Embryonic facial prominence (tissue), 1 donor: ENCODE results near the gene TMC7.
"Not testable (repeated sequence)": the region's sequence is repeated elsewhere in the genome, so short reads cannot be mapped to it uniquely, and the experiment has no call there.

Source experiments
- DNase-seq: peaks from one replicate; pipeline ENCODE4 v3.0.0-alpha.2; 2016; ENCODE audit errors: extremely low spot score

The TMC7 gene

DNA sequence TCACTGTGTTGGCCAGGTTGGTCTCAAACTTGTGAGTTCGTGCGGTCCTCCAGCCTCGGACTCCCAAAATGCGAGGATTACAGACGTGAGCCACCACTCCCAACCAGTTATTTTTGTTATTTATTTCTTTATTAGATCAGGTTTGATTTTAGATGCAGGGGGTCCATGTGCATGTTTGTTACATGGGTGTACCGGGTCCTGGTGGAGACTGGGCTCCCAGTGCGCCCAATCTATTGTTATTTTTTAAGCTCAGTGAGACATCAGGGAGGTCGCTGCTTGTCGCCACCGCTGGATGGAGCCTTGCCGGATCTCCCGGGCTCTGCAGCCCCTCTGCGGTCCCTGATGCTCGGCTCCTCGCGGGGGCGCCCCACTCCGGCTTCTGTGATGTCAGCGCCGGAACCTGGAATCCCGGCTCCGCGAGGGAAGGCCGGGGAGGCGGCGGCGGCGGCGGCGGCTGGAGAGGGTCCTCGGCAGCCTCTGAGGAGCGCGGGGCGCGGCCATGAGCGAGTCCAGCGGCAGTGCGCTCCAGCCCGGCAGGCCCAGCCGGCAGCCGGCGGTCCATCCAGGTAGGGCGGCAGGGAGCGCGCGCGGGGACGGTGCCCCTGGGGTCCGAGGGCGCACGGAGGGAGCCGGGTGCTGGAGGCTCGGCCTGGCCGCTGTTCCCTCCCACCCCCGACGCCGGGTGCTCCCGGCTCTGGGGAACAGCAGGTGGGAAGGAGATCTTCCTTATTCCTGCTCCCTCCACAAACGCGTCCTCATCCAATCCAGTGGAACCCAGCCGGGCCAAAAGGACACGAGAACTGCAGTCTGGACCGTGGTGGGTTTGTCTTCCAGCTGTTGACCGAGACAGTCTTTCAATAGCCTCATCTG is at the start of gene TMC7:
TSS of gene TMC7 (plus strand) at position 370 of the 870 bp plus-strand sequence. CDS start at position 500, 130 bp downstream.
- peak; percentile 68 for DNase-seq

DNA sequence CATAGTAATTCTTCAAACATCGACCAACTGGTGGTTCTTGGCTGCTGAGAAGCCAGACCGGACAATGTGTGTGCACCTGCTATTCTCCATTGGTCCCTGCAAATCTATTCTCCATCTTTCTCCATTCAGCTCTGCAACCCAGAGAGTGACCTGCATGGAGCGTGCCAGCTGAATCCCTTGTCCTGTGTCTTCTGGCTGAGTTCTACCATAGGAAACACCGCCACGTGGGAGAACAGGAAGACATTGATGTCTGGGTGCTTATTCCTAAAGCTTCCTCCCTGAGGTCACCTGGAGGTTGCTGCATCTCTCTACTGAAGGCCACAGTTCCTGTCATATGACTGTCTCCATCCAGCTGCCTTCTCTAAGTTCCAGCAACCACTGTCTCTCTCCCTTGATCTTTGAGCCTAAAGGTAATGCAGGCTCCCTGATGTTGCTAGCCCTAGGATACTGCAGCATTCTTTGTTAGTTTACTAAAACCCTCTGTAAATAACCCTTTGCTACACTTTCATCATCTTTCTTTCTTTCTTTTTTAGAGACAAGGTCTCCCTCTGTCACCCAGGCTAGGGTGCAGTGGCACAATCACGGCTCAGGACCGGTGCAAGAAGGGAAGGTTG is 46.9 kb upstream of the TMC7 start:
- DNase-seq, result no peak

DNA sequence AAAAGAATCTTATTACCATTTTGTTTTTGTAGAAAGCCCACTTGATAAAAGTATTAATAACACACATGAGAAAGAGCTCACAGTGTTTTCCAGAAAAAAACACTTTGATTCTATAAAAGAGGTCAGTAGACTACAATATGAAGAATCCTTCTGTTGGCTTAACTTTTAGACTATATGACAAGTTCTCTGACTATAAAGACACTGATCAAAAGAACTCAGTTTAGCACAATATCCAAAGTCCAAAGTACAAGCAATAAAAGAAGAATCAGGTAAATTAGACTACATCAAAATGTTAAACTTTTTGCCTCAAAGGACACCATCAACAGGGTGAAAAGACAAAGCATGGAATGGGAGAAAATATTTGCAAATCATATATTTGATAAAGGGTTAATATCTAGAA is 46.3 kb upstream of the TMC7 start:
- no peak for DNase-seq

DNA sequence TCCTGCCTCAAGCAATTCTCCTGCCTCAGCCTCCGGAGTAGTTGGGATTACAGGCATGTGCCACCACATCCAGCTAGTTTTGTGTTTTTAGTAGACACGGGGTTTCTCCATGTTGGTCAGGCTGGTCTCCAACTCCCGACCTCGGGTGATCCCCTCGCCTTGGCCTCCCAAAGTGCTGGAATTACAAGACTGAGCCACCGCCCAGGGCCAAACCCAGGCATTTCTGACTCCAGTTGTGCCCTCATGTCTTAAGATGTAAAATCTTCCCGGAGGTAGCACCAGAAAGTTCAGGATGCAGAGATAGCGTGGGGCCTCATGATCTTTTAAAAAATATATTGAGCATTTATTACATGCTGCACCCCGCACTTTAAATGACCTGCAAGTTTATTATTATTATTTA is 44.7 kb upstream of the TMC7 start:
- no peak for DNase-seq

DNA sequence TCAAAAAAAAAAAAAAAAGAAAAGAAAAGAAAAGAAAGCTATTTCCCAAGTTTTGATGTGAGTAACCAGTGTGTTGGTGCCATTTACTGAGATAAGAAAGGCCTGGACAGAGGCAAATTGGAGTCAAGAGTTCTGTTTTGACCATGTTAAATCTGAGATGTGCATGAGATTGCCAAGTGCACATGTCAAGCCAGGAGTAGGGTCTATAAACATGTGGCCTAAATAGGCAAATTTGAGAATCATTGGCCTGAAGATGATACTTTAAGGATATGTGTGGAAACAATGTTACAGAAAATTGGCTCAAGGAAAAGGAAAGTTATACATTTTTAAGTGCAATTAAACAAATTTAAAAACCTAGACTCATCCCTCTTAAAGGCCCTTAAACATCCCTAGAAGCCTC is 42.3 kb upstream of the TMC7 start:
- no peak for DNase-seq

DNA sequence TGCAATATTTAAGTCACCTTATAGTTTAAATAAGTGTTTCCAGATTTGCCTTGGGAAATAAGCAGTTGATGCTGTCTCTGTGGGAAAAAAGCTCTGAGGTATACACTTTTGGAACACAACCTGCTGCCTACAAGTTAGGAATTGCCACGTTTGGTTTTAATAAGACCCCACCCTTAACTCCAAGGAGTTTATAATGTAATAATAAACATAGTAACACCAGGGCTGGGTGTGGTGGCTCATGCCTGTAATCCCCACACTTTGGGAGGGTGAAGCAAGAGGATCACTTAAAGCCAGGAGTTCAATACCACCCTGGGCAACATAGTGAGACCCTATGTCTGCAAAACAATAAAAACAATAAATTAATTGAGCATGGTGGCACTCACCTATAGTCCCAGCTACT is 41.7 kb upstream of the TMC7 start:
- DNase-seq, result no peak

DNA sequence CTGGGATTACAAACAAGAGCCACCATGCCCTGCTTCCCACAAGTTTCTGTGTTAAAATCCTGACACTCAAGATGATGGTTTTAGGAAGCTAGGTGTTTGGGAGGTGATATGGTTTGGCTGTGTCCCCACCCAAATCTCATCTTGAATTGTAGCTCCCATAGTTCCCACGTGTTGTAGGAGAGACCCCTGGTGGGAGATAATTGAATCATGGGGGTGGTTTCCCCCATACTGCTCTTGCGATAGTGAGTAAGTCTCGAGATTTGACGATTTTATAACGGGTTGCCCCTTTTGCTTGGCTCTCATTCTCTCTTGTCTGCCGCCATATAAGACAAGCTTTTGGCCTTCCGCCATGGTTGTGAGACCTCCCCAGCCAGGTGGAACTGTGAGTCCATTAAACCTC is 40.3 kb upstream of the TMC7 start:
- DNase-seq, result no peak

DNA sequence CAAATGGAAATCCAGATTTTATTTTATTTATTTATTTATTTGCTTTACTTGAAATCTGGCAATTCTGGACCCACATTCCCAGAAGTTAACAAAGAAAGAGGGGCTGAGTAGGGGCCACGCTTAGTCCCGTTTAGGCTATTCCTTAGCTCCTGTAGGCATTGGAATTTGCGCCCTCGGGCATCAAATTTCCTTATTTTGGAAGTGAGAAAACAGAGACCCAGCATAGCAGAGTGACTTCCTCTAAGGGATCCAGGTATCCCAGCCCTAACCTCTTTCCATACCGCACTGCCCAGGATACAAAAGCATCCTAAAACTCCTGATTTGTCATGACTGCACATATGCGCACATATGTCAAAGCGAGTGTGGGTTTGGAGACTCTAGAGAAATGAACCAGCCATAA is 38.5 kb upstream of the TMC7 start:
- no peak for DNase-seq

DNA sequence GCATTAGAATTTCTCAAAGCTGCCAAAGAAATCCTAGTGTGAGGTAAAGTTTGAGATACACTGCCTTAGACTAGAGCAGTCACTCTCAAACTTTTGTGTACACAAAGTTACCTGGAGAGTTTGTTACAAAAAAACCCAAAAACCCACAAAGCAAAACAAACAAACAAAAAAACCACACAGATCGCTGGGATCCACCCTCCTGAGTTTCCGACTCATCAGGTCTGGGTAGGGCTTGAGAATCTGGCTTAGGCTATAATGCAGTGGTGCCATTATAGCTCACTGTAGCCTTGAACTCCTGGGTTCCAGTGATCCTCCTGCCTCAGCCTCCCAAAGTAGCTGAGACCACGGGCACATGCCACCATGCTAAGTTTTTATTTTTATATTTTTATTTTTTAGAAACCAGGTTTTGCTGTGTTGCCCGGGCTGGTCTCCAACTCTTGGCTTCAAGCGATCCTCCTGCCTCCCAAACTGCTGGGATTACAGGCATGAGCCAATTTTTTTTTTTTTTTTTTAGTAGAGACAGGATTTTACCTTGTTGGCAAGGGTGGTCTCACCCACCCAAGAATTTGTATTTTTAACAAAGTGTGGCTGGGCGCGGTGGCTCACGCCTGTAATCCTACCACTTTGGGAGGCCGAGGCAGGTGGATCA is 35.2 kb upstream of the TMC7 start:
- DNase-seq, result no peak

DNA sequence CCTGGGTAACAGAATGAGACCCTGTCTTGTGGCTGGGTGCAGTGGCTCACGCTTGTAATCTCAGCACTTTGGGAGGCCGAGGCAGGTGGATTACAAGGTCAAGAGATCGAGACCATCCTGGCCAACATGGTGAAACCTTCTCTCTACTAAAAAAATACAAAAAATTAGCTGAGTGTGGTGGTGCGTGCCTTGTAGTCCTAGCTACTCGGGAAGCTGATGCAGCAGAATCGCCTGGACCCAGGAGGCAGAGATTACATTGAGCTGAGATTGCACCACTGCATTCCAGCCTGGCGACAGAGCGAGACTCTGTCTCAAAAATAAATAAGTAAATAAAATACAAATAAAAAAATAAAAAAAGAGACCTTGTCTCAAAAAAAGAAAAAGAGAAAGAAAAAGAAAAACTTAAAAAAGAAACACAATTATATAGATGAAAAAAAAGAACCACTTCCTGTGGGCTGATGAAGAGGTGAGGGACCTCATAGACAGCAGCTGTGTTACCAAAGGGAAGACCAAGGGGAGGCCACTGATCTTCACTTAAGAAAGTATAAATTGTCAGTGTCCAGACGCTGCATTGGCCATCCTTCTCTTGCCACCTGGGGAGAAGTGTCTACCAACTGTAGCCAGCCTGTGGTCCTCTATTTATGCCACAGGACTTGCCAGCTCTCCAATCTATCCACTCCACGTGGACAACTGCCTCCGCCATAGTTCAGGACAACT is 33.1 kb upstream of the TMC7 start:
- no peak for DNase-seq

DNA sequence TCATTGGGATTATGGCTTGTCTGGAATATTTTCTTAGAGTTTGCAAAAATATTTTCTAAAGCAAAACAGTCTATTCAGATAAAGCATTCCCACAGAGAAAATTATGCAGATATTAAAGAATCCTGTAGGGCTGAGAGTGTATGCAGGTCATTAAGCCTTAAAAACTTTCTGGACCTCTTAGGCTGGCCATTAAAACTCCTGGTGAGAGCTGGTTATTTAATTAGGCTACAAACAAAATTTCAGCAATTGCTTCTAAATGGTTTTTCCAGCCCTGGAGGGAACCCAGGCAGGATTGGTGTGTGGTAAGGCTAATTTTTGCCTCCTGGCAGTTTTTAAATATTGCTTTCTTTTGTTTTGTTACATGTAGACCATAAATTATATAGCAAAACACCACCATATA is 30.2 kb upstream of the TMC7 start:
- no peak for DNase-seq

DNA sequence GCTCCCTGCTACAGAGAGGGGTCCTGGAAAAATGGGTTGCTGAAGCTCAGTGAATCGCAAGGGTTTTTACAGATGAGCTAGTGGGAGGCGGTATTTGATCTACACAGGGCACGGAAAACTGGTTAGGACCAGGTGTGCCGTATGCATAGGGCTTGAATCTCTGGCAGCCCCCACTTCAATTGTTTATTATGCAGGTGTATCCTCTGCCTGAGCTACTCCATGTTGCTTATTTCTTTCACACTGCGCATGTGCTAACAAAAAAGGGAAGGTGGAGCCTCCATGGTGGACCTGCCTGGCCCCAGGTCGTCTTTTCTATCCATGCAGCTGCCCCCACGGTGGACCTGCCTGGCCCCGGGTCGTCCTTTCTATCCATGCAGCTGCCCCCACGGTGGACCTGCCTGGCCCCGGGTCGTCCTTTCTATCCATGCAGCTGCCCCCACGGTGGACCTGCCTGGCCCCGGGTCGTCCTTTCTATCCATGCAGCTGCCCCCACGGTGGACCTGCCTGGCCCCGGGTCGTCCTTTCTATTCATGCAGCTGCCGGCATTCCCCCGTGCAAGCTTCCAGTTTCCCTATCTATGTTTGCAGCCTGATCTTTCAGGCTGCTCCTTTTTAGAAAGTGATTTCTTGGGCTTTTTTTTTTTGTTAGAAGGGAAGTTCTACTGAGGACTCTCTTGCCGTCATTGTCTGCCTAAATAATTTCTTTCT is 27.7 kb upstream of the TMC7 start:
- DNase-seq, result not testable (repeated sequence)

DNA sequence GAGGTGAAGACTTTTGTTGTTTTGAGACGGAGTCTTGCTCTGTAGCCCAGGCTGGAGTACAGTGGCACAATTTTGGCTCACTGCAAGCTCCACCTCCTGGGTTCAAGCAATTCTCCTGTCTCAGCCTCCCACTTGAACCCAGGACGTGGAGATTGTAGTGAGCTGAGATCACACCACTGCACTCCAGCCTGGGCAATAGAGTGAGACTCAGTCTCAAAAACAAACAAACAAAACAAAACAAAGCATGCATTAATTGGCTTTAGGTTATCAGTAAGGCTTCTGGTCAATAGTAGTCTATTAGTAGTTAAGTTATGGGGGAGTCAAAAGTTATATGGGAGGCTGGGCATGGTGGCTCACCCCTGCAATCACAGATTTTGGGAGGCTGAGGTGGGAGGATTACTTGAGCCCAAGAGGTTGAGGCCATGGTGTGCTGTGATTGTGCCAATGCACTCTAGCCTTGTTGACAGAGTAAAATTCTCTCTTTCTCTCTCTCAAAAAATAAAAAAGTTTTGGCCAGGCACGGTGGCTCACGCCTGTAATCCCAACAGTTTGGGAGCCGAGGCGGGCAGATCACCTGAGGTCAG is 27.0 kb upstream of the TMC7 start:
- not testable (repeated sequence) for DNase-seq

DNA sequence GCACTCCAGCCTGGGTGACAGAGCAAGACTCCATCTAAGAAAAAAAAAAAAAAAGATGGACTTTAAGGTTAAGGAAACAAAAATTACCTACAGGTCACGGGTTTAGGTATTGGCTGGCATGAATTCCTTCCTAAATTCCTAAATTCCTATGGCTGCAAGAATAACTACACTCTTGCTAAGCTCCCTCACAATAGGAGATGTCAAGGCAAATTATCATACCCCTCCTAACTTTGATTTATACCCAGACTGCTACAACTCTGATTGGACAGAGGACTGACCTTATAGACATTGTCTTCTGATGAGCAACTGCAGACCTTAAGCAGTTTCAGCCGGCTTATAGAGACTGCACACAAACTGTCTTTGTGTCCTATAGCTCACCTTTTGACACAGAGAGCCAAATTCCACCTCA is 25.1 kb upstream of the TMC7 start:
- DNase-seq, result no peak

DNA sequence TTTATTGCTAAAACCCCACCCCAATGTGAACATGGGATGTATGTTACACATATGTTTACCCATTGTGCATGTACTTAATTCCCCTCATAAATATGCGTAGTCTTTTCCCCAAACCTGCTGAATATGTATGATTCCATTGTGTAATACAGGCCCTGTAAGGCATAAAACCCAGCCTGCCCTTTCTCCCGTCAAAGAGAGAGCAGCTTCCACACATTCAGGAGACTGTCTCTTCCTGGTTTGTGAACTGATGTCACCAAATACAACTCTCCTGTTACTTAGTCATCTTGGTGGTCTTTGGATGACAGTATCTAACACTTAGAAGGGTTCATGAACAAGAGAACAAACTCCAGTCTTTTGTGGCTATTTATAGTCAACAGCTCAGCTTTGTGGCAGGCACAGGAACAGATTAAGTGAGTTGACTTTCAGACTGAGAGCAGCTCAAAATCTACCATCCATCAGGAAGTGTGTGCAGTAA is 24.7 kb upstream of the TMC7 start:
- DNase-seq, result no peak

DNA sequence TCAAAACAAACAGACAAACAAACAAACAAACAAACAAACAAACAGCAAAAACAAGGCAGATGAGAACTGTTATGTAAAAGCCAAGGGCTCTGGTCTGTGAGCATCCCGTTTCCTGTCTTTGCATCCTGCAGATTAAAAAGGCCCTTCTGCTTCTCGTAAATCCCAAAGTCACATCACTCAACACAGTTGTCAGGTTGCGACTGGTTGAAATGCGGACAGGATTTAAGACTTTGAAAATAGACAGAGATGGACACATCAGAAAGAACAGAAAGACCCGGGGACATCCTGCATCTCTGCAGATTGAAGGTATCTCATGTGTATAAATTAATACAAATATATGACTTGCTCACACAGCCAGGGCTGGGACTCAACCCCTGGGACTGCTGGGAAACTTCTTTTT is 18.2 kb upstream of the TMC7 start:
- no peak for DNase-seq

DNA sequence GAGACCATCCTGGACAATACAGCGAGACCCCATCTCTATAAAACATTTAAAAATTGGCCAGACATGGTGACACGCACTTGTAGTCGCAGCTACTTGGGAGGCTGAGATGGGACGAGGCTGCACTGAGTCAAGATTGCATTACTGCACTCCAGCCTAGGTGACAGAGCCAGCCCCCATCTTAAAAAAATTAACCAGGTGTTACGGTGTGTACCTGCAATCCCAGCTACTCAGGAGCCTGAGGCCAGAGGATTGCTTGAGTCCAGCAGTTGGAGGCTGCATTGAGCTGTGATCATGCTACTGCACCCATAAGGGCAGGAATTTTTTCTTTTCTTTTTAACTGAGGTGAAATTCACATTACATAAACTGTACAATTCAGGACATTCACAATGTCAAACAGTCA is 16.9 kb upstream of the TMC7 start:
- DNase-seq, result no peak

DNA sequence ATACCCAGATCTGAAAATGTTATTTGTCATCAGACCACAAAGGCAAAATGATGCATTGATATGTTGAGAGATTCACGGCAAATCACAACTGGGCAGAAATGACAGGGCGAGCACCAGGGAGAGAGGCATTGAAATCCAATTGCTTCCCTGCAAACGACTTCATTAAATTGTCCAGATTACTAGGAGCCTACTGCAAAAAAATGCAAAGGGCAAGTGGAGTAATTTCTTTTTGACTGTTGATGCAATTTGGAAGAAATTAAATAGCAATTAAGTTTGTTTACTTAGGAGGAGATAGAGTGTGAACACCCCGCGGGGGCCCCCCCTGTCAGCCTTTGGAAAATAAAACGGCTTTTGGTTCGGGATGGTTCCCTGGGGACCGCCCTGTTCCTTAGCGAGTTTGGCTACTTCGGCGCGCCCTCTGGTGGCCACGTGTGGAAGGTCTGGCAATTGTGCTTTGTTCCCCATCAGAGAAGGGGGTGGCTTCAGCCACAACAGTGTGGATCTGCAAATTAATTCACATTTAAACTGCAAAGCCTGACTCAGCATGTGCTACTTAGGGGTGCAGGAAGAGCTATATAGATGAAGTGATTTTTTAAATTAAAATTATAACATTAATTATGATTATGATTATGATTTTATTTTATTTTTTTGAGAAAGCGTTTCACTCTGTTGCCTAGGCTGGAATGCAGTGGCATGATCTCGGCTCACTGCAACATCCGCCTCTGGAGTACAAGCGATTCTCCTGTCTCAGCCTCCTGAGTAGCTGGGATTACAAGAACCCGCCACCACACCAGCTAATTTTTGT is 14.5 kb upstream of the TMC7 start:
- no peak for DNase-seq

DNA sequence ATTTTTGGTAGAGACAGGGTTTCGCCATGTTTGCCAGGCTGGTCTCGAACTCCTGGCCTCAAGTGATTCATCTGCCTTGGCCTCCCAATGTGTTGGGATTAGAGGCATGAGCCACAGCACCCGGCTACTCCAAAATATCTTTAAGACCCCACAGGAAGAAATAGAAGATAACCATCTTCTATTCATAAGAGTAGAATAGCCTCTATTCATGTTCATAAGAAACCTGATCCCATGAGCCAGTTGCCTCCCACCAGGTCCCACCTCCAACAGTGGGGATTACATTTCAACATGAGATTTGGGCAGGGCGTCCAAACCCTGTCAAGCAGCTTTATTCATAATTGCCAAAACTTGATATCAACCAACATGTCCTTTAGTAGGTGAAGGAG is 13.9 kb upstream of the TMC7 start:
- no peak for DNase-seq

DNA sequence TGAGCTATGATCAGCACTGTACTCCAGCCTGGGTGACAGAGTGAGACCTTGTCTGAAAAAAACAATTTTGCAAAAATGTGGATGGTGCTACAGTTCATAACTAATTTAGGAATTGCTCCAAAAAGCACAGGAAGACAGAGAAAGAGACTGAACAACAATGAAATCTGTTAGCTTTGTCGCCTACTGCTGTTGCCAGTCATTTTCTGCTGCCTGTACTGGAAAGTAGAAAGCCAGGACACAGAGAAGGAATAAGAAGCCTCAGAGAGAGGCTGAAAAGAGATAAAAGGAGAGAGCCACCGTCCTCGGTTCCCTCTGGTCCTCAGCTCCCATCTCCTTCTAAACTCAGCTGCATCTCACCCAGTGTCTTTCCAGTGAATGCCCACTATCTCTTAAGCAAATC is 8.6 kb upstream of the TMC7 start:
- no peak for DNase-seq
